OCI-LY1 (cell line): ENCODE measurements around the gene CLEC16A.

ENCODE experiments used
- CTCF ChIP-seq: fragments of 200-600 bp; sonication (generic), shearing (Covaris generic); IDR thresholded peaks from 2 replicates; pipeline ENCODE4 v1.5.1; 2017; ENCODE audit warnings: mild to moderate bottlenecking, antibody characterized with exemption, low read length, moderate library complexity, mixed read lengths
- EZH2 ChIP-seq: fragments of 200-600 bp; sonication (generic), shearing (Covaris generic); IDR thresholded peaks from 2 replicates; pipeline ENCODE4 v1.8.0; 2017; ENCODE audit warnings: borderline replicate concordance, mixed run types, mild to moderate bottlenecking, antibody characterized with exemption, low read length, moderate library complexity, mixed read lengths

GRCh38 chr16:11129378-11129781 is 185.0 kb downstream of the CLEC16A start:
- TF ChIP-seq CTCF: no peak
- TF ChIP-seq EZH2: no peak
